ENCODE results near the gene SPARC.

SPARC gene

DNA sequence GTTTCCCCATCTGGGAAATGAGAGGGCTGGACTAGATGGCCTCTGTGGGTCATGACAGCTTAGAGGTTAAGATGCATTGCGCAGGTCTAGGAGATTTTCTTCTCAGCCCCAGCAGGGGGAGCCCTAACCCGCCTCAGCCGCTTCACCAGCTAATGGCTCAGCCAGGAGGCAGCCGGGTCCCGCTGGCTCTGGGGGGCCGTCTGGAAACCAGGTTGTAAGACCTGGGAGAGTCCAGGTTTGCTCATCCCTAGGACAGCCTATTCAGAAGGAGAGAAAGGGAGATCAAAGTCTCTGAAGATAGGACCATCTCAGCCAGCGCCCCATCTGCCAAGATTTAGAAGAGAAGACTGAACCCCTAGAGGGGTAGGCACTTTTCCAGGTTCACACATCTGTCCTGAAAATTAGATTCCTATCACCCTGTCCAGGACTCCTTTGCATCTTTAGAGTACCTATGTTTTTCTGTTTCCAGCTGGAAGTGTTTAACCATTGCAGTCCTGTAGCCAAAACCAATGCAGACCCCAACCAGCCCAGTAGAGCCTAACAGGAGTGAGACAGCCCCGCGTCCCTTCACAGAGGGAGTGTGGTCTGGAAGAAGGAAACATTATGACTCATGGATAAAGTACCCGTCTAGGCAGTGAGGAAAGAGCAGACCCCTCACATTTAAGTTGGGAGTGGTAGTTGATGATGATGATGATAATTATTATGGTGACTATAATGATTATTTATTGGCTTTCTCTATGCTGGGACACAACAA, 27.5 kb downstream of the SPARC start:
- Histone ChIP-seq H3K27ac (replicated peaks) (no peak overlapping the region), H3K27me3 (ENCODE audit: insufficient read depth, poor library complexity, severe bottlenecking) (no peaks in the 10 kb centered on the region), H3K4me3 (replicated peaks; ENCODE audit: insufficient read depth, low read length) (no peak overlapping the region)
- TF ChIP-seq, protein P1, sequence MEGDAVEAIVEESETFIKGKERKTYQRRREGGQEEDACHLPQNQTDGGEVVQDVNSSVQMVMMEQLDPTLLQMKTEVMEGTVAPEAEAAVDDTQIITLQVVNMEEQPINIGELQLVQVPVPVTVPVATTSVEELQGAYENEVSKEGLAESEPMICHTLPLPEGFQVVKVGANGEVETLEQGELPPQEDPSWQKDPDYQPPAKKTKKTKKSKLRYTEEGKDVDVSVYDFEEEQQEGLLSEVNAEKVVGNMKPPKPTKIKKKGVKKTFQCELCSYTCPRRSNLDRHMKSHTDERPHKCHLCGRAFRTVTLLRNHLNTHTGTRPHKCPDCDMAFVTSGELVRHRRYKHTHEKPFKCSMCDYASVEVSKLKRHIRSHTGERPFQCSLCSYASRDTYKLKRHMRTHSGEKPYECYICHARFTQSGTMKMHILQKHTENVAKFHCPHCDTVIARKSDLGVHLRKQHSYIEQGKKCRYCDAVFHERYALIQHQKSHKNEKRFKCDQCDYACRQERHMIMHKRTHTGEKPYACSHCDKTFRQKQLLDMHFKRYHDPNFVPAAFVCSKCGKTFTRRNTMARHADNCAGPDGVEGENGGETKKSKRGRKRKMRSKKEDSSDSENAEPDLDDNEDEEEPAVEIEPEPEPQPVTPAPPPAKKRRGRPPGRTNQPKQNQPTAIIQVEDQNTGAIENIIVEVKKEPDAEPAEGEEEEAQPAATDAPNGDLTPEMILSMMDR (IDR thresholded peaks at IDR 0.05; ENCODE audit: insufficient read depth, low read length): peak; percentile 64
- no peak for TF ChIP-seq SPI1 (IDR thresholded peaks at IDR 0.05; ENCODE audit: borderline replicate concordance, low read depth)
- peak; percentile 63 to 75 for DNase-seq (ENCODE audit: low read depth in 1 of 2, low spot score in 1 of 2)

DNA sequence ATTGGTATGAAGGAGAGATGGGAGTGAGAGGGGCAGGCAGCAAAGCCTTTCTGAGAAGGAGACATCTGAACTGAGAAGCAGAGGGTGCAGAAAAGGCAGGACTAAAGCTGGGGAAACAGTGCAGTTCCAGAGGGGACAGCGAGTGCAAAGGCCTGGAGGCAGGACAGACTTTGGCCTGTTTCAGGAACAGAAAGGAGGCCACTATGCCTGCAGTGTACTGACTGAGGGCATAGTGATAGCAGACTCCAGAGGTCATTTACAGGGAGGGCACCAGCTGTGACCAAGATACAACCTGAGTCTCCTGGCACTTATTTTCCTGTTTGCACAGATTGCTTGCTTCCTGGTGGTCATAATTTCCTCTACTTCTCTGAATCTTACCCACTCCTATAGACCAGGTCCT, 29.6 kb downstream of the SPARC start:
- TF ChIP-seq, protein P1 (IDR thresholded peaks at IDR 0.05; ENCODE audit: insufficient read depth, low read length): no peak
- no peak for TF ChIP-seq GABPA (IDR thresholded peaks at IDR 0.05; ENCODE audit: low read depth)
- no peak for TF ChIP-seq SPI1 (IDR thresholded peaks at IDR 0.05; ENCODE audit: borderline replicate concordance, low read depth)
- TF ChIP-seq REST (IDR thresholded peaks at IDR 0.05; ENCODE audit: insufficient replicate concordance, low read depth): no peak
- no peak for TF ChIP-seq POLR2AphosphoS5 (IDR thresholded peaks at IDR 0.05; ENCODE audit: low read depth)
- no peaks in the 10 kb centered on the region for H3K27me3 ChIP-seq (ENCODE audit: insufficient read depth, poor library complexity, severe bottlenecking)
- DNase-seq (ENCODE audit: low read depth in 1 of 2, low spot score in 1 of 2): no peak

GRCh38 chr5:151656311-151656710, 30.4 kb downstream of the SPARC start:
- TF ChIP-seq POLR2AphosphoS5 (IDR thresholded peaks at IDR 0.05; ENCODE audit: low read depth) (no peak), REST (IDR thresholded peaks at IDR 0.05; ENCODE audit: insufficient replicate concordance, low read depth) (no peak), SPI1 (IDR thresholded peaks at IDR 0.05; ENCODE audit: borderline replicate concordance, low read depth) (no peak), GABPA (IDR thresholded peaks at IDR 0.05; ENCODE audit: low read depth) (no peak)
- TF ChIP-seq, protein P1 (IDR thresholded peaks at IDR 0.05; ENCODE audit: insufficient read depth, low read length): no peak
- no peak for DNase-seq (ENCODE audit: low read depth in 1 of 2, low spot score in 1 of 2)
- no peak overlapping the region for H3K27ac ChIP-seq (replicated peaks)

More for the DNA sequence above, 29.6 kb downstream of the SPARC start:
- Histone ChIP-seq H3K4me3 (replicated peaks; ENCODE audit: insufficient read depth, low read length) (no peak overlapping the region), H3K27ac (replicated peaks) (no peak overlapping the region)

More at GRCh38 chr5:151656311-151656710, 30.4 kb downstream of the SPARC start:
- Histone ChIP-seq H3K27me3 (ENCODE audit: insufficient read depth, poor library complexity, severe bottlenecking) (no peaks in the 10 kb centered on the region), H3K4me3 (replicated peaks; ENCODE audit: insufficient read depth, low read length) (no peak overlapping the region)

Data from HL-60 (cell line).